Lower lobe of right lung (tissue), 2 donors: ENCODE results near the gene ZNF385B. TPM values are rescaled to one million over a fixed set of nuclear protein-coding genes. Genes with fewer than 3 reads are reported as not detected.

Source experiments
- ATAC-seq, 2 donors: fragments of 200-7000 bp; cut with Tn5 transposase; one replicate each; pipeline ENCODE4 v1.9.1; 2020 to 2022; ENCODE audit warnings: mild to moderate bottlenecking in 2 of 2, moderate library complexity in 2 of 2
- DNase-seq: peaks from one replicate; pipeline ENCODE4 v3.0.0-alpha.2; 2020
- H3K27ac ChIP-seq: fragments of 200-600 bp; one replicate; pipeline ENCODE4 v1.8.0; 2022
- H3K27me3 ChIP-seq: fragments of 200-600 bp; one replicate; pipeline ENCODE4 v1.8.0; 2022; ENCODE audit warnings: low read depth
- H3K36me3 ChIP-seq: fragments of 200-600 bp; one replicate; pipeline ENCODE4 v1.8.0; 2022; ENCODE audit warnings: mild to moderate bottlenecking
- H3K4me1 ChIP-seq: fragments of 200-600 bp; one replicate; pipeline ENCODE4 v1.8.0; 2022
- H3K4me3 ChIP-seq: fragments of 200-600 bp; one replicate; pipeline ENCODE4 v1.8.0; 2022; ENCODE audit warnings: mild to moderate bottlenecking
- H3K9me3 ChIP-seq: fragments of 200-600 bp; one replicate; pipeline ENCODE4 v1.8.0; 2022
- intact Hi-C: fragments of 100-400 bp; cut with DNase I; formaldehyde crosslinking; loops from one replicate; pipeline ENCODE4 v1.11.0; 2022
- total RNA-seq: library from RNA; stranded (reverse); fragmentation: NEBNext Ultra II Directional; extraction: Animal tissue kit (Norgen Biotek cat#: 25700); gene quantifications from one replicate; pipeline ENCODE4 v1.2.1, GENCODE V29; 2021
- TF ChIP-seq, protein P1 (sequence below): fragments of 200-600 bp; IDR thresholded peaks from one replicate; pipeline ENCODE4 v1.8.0; 2022; ENCODE audit warnings: antibody characterized with exemption, mild to moderate bottlenecking
- donor health status: DM: no; HTN: yes; CAD: no; lungs with severe emphysema.

The ZNF385B gene
- total RNA-seq, 1 donor from 2014 or later = 63.2 TPM

DNA sequence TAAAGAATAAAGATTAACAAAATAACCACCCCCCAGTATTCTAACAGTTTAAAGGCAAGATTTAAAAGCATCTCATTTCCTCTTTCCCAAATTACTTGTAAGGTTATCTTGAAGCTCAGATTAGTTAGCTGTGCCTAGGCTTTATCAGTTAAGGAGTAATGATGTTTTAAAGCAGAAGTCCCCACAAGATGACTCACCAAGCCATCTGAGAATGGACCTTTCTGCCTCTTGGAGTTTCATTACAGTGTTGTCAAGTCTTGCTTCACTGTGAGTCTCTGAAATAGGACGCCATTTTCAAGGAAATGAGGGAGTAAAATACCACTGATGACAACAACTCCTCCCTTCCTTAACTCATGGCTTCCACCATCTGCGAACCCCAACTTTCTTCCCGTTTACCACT is 35.9 kb downstream of the ZNF385B start:
- H3K27me3 ChIP-seq = no peaks in the 10 kb centered on the region
- no peaks in the 10 kb centered on the region for H3K36me3 ChIP-seq
- H3K4me3 ChIP-seq = no peak overlapping the region
- ATAC-seq = no peak
- TF ChIP-seq, protein P1, sequence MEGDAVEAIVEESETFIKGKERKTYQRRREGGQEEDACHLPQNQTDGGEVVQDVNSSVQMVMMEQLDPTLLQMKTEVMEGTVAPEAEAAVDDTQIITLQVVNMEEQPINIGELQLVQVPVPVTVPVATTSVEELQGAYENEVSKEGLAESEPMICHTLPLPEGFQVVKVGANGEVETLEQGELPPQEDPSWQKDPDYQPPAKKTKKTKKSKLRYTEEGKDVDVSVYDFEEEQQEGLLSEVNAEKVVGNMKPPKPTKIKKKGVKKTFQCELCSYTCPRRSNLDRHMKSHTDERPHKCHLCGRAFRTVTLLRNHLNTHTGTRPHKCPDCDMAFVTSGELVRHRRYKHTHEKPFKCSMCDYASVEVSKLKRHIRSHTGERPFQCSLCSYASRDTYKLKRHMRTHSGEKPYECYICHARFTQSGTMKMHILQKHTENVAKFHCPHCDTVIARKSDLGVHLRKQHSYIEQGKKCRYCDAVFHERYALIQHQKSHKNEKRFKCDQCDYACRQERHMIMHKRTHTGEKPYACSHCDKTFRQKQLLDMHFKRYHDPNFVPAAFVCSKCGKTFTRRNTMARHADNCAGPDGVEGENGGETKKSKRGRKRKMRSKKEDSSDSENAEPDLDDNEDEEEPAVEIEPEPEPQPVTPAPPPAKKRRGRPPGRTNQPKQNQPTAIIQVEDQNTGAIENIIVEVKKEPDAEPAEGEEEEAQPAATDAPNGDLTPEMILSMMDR = no peak
- H3K27ac ChIP-seq = no peak overlapping the region
- intact Hi-C loops = no loop called here
- DNase-seq = no peak
- no peaks in the 10 kb centered on the region for H3K9me3 ChIP-seq
- H3K4me1 ChIP-seq = no peaks in the 10 kb centered on the region

DNA sequence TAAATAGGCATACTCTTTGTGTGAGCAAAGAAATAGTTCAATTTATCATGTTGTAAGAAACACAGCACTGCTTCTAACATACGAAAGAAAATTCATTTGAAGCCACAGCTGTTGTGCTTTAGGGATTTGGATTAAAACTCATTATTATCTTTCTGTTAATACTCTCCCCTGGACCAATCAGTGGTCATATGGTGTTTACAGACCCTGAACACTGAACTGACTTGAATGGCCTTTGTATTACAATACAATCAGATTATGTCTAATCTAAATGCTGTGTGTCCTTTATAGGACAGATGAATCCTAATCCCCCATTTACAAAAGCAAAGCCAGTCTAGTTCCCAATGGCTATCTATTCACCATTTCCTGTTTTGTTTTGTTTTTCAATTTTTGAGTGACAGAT is 36.5 kb downstream of the ZNF385B start:
- TF ChIP-seq, protein P1 = no peak
- H3K4me1 ChIP-seq = no peaks in the 10 kb centered on the region
- DNase-seq (no peak), ATAC-seq (no peak)
- no peak overlapping the region for H3K4me3 ChIP-seq
- intact Hi-C loops = no loop called here
- no peaks in the 10 kb centered on the region for H3K36me3 ChIP-seq
- no peak overlapping the region for H3K27ac ChIP-seq
- H3K9me3 ChIP-seq = no peaks in the 10 kb centered on the region
- no peaks in the 10 kb centered on the region for H3K27me3 ChIP-seq

DNA sequence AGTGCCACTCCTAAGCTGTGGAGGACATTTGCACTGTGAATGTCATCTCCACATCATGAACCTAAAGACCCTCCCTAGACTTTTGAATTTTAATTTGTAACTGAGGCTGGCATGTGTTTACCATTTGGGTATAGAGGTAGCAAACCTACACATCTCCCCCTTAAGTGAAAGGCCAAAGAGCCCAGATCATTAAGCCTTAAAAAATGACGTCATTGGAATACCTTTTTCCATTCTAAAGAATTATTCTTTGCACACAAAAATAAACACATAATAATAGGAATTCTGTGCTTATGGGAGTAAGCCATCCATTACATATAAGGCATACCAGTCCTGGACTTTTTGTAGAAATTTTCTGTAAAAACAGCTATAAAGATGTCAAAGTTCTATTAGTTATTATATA is 38.9 kb downstream of the ZNF385B start:
- ATAC-seq = no peak
- H3K27me3 ChIP-seq = no peaks in the 10 kb centered on the region
- TF ChIP-seq, protein P1 = no peak
- no peaks in the 10 kb centered on the region for H3K36me3 ChIP-seq
- H3K4me3 ChIP-seq = no peak overlapping the region
- H3K9me3 ChIP-seq = no peaks in the 10 kb centered on the region
- intact Hi-C loops = no loop called here
- no peaks in the 10 kb centered on the region for H3K4me1 ChIP-seq
- no peak overlapping the region for H3K27ac ChIP-seq
- no peak for DNase-seq

DNA sequence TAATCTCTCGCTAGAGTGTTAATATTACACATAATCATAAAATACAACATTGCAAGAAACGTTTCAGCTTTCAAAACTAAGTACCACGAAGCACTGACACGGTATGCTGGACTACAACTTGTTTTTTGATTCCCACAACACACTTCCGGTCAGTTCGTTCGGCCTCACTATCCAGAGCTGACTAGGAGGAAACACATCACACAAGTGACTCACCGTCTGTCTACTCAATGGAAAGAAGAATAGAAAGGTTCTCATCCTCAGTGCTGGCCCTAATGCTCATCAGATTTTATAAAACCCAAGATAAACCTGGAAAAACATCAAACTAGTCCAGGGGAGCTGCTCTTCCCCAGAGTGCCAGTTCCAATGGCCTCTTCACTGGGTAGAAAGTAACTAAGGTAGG is 42.9 kb downstream of the ZNF385B start:
- H3K4me1 ChIP-seq = no peaks in the 10 kb centered on the region
- no peaks in the 10 kb centered on the region for H3K36me3 ChIP-seq
- DNase-seq (no peak), ATAC-seq (no peak)
- H3K27ac ChIP-seq = no peak overlapping the region
- H3K27me3 ChIP-seq = no peaks in the 10 kb centered on the region
- TF ChIP-seq, protein P1 = no peak
- intact Hi-C loops = no loop called here
- no peaks in the 10 kb centered on the region for H3K9me3 ChIP-seq
- H3K4me3 ChIP-seq = no peak overlapping the region

DNA sequence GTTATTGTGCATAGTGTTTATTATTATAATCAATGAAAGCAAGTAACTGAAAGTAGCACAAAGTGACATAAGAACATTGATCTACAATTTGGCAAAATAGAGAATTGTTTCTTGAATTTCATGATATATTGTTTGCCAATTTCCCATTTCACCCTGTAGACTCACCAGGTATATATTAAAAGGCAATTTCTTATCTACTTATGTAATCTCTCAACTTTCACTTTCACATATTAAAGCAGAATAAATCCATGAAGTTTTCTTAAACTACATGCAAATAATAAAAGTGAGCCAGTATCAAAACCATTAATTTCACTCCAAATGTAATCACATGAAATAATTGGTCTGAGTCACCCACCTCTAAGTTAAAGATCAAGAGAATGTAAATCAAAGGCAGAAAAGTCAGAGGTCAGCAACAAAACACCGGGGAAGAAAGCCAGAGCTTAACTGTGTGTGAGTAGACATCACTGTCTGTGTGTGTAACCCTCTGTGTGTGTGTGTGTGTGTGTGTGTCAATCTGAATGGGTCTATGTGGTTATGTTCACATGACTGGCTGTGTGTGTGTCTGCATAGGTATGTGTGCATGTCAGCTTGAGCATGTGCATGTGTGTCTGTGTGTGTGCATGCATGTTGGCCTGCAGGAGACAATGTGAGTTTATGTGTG is 44.1 kb downstream of the ZNF385B start:
- Histone ChIP-seq H3K27ac (no peak overlapping the region), H3K4me3 (no peak overlapping the region), H3K9me3 (no peaks in the 10 kb centered on the region), H3K4me1 (no peaks in the 10 kb centered on the region), H3K36me3 (no peaks in the 10 kb centered on the region), H3K27me3 (no peaks in the 10 kb centered on the region)
- TF ChIP-seq, protein P1 = no peak
- peak in 1 of 2 donors; percentile 35 for ATAC-seq
- DNase-seq = no peak
- intact Hi-C loops = no loop called here
